GM21515 (cell line): ENCODE measurements around the gene UTP11.
"Not testable (repeated sequence)": the region's sequence is repeated elsewhere in the genome, so short reads cannot be mapped to it uniquely, and the experiment has no call there.

Experiments used
- ATAC-seq: cut with Tn5 transposase; IDR thresholded peaks from one replicate; pipeline ENCODE4 v1.9.1; 2021; ENCODE audit not compliant: unreplicated experiment

UTP11 gene

DNA sequence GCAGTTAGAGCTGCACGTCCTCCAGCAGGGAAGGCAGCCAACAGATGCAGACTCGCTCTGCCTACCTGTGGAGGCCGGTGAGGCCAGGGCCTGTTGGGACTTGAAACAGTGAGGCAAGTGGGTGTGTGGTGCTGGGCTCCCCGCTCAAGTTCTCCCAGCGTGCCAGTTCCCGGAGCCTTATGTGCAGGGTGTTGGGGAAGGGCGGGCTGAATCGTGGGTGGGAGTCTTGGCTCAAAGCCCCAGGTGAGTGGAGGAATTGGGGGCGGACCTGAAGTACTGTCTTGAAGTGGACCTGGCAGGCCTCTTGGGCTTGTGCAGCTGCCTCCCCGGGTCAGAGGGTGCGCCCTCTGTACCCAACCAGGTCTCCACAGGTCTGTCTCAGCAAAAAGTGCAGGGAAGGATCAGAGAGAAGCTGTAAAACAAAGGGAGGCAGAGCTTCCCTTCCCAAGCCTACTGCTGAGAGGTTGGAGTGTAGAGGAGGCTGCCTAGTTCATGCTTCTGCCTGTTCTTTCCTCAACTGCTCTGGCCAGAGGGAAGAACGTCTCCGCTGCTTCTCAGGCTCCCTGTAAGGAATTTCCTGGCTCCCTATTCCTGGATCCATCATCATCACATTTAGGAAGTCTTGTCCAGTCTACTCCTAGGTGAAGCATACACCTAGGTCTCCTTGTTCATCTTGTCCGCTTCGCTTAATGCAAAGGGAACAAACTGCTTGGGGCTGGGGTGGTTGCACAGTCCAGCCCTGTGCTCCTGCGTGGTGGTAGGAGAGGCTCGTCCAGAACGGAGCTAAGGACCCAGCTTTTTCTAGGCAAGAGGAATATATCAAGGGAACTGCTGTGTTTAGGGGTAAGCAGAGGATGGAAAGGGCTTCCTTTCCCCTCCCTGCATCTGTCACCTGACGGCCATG lies 14.9 kb downstream of the UTP11 start:
- no peak for ATAC-seq

DNA sequence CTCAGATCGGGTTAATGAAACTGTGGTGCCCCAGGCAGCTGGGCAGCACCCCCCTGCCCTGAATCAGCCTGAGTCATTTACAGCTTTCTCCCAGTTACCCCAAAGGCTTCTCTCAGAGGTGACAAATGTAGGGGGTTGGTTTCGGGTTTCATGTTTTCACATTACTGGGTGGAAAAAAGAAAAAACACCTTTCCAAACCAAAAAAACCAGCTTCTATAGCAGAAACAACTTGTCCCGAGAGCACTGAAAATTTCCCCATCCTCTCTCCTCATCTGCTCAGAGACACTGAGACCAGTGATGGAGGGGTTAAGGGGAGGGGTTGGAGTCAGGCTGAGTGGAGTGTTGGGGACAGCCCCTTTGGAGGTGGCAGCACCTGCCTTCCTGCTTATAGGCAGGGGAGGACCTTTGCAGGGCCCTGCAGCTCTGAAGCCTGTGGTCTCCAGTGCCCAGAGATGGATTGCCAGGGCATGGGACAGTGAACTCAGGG lies 15.6 kb downstream of the UTP11 start:
- ATAC-seq = peak; percentile 63

DNA sequence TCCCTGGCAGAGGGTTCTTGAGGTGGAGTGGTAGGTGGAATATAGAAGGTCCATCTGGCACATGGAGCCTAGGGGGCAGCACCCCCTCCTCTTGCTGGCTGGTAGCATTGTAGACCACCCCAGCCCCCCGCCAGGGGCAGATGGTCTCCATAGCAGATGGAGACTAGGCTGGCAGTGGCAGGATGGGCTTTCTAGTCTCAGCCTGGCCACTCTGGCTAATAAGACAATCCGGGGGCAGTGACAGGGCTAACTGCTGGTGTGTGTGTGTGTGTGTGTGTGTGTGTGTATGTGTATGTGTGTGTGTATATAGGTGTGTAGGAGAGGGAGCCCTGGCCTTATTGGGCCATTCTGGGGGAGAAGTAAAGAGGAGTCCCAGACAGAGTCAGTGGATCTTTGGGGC lies 16.1 kb downstream of the UTP11 start:
- ATAC-seq = no peak

DNA sequence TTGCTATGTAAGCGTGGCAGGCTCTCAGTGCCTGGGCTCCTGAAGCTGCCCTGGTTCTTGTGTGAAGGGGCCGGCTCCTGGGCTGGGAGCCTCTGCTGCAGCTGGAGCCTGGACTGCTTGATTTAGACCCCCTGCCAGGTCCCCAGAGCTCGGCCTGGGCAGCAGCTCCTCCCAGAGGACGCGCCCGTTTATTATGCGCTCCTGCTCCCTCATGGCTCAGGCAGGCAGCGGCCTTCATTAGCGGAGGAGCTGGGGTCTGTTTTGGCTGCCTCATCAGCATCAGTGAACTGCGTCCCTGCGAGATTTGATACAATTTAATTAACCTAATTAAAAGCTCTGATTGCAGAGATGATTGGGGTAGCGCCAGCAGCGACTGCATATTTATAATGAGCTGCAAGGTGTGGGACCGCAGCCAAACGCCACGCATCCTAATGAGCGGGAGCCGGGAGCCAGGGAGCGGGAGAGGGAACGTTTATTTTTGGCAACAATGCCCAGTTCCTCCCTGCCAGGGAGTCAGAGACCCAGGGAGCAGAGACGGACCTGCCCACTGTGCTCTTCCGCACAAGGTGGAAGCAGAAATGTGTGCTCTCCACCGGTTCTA lies 16.6 kb downstream of the UTP11 start:
- no peak for ATAC-seq

DNA sequence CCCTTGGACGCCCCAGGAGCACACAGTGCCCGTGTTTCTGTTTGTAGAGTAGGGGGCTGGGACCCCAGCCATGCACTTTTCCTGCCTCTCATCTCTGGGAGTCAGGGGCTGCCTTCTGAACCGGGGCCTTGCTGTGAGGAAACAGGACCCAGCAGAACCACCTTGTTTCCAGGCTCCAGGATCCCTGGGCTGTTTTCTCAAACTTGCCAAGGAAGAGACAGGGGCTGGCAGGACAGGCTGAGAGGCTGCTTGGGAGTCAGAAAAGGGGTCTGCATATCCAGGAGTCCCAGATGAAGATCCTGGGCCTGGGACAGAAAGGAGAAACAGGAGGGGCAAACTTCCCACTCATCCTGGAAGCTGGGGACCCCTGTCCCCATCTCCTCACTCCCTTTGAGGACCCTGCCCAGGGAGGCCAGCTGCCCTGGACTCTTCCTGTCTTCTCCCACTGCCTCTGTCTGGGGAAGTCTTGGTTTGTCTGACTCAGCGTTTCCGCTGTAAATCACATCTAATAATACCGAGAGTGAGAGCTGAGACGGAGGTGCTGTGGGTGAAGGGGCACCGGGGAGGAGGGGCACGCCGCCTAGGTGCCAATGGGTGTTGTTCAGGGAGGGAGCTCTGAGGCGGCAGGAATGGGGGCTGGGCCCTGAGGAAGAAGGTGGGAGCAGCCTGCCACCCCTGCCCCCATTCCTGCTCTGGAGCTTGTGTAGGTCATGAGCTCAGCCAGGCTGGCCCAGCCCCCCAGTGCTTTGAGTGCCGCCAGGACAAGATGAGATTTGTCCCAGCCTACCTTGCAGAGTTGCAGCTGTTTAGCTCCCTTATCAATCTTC lies 17.4 kb downstream of the UTP11 start:
- no peak for ATAC-seq

DNA sequence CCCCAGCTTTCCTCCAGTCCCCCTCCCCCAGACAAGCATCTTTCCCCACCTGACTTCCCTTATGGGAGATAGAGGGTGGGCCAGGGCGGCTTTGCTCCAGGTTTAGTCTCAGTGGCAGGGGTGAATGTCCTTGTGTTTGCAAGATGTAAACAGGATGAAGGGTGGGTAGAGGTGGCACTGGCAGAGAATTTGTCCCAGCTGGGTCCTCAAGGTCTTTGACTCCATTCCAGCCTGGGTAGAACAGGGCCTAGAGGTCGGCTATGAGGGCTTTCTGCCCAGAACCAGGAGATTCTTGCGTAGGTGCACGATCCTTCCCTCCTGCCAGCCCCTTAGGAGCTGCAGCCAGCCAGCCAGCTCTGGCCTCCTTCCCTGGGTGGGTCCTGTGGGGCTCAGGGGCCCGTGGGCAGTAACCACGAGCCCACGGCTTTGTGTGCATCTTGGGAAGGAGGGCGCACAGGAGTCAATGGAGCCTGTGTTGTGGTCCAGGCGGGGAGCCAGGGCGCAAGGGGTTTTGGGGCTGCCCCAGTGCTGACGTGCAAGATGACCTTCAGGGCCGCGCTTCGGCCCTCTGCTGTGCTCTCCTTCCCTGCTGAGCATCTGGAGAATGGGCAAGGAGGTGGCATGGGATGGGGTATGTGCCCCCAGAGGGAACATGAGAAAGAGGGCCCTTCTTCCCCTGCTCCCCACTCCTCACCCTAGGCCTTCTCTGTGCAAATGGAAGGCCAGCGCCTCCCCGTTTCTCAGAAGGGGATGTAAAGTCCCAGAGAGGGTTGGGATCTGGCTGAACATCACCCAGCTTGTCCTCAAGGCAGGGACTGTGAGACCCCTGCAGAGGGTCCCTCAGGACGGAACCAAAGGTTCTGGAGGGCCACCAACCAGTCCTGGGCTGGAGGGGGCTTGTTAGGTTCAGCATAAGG lies 18.3 kb downstream of the UTP11 start:
- ATAC-seq = no peak

DNA sequence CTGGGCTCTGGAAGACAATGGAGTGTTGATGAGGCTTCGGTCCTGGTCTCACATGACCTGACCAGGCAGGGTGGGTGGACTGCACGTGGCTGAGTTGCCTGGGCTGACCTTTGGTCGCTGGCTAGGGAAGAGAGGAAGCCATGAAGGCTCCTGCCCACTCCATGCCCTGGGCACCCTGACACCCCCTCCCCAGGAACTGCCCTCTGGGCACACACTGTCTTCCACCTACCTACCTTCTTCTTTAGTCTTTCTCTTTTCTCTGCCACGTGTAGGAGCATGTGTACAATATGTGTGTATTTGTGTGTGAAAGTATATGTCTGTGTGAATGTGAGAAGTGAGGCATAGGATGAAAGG lies 19.0 kb downstream of the UTP11 start:
- ATAC-seq = no peak

DNA sequence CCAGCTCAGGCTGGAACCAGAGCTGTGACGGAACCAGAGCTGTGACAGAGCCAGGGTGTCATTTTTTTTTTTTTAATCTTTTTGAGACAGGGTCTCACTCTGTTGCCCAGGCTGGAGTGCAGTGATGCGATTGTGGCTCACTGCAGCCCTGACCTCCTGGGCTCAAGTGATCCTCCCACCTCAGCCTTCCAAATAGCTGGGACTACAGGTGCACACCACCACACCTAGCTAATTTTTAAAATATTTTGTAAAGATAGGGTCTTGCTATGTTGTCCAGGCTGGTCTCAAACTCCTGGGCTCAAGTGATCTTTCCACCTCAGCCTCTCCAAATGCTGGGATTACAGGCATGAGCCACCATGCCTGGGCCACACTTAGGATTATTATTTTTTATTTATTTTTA lies 20.5 kb downstream of the UTP11 start:
- ATAC-seq = not testable (repeated sequence)

DNA sequence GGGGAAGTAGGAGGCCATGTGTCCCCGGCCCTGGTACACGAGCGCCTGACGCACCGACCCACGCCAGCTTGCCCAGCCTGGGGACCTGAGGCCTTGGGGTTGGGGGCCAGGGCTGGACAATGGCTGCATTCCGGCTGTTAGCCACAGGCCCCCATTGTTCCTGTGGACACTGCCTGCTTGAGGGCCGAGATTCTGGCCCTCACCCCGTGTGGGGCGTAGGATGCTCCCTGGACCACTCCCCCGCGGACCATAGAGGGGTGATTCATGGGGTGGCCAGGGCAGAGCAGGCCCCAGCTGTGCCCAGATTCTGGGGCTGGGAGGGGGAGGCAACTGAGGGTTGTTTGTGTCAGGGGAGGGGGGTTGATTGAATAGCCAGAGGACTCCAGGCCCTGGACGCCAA lies 22.3 kb downstream of the UTP11 start:
- ATAC-seq = no peak

DNA sequence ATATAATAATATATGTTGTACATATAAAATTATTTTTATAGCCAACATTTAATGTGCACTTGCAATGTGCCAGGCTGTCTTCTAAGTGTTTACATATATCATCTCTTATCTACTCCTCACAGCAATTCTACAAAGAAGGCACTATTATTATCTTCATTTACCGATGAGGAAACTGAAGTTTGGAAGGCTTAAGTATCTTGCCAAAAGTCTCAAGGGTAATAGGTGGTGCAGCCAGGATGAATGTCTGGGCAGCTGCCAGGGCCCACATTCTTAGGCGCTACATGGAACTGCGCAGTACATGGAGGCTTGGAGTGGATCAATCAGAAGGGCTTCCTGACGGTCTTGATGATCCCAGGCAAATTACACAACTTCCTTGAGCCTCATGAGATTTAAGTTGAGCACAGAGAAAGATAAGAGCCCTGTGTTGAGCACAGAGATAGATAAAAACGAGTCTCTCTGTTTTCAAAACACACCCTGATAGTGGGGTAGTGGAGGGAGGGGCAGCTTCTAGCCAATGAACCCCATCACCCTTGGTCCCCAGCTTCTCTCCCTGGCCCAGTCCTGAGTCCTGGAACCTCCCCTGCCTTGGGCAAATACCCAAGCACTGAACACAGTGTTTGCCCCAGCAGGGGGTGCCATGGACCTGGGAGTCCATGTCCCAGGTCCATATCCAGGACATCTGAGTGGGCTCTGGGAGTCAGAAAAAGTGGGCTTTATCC lies 24.8 kb downstream of the UTP11 start:
- no peak for ATAC-seq

DNA sequence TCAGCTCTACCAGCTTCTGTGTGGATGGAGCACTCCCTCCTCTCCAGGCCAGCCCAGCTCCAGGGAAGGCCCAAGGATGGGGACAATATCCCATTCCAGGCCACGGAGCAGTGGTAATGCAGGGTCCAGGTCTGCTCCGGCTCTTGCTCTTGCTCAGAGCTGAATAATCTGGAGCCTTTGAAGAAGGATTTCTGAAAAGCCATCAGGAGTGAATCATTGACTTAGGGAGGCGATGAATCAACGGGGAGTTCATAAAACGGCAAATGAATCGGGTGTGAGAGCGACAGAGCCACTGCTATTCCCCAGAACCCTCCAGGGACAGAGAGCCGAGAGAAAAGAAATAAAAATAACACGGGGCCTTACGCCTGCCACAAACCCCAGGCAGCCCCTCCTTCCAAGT lies 26.3 kb downstream of the UTP11 start:
- no peak for ATAC-seq

DNA sequence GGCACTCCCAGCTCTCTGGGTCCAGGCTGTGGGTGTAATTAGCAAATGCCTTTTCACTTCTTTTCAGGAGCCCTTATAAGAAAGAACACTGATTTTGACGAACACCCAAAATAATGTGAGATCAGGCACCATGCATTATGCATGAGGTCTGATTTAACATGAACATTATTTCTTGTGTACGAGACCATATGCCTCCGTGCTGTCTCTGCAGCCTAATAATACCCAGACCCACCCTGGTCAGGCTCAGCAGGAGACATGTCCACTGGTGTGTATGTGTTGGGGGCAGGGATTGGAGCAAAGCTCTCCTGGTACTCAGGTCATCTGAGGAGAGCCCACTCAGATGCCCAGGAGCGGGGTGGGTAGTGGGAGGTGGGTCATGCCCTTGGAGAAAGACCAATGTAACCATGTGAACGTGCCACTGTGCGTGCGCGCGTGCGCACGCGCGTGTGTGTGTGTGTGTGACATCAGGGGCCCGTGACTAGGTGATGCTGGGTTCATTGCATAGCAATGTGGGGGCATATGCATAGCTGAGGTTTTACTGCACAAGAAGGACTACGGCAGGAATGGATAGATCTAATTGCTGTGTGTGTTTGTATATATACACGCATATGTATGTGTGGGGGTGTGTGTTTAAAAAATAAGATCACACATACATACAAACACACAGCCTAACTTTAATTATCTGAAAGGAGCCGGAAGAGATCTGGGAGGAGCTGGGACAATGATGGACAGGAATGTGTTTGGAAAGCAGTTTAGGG lies 27.0 kb downstream of the UTP11 start:
- ATAC-seq = no peak

DNA sequence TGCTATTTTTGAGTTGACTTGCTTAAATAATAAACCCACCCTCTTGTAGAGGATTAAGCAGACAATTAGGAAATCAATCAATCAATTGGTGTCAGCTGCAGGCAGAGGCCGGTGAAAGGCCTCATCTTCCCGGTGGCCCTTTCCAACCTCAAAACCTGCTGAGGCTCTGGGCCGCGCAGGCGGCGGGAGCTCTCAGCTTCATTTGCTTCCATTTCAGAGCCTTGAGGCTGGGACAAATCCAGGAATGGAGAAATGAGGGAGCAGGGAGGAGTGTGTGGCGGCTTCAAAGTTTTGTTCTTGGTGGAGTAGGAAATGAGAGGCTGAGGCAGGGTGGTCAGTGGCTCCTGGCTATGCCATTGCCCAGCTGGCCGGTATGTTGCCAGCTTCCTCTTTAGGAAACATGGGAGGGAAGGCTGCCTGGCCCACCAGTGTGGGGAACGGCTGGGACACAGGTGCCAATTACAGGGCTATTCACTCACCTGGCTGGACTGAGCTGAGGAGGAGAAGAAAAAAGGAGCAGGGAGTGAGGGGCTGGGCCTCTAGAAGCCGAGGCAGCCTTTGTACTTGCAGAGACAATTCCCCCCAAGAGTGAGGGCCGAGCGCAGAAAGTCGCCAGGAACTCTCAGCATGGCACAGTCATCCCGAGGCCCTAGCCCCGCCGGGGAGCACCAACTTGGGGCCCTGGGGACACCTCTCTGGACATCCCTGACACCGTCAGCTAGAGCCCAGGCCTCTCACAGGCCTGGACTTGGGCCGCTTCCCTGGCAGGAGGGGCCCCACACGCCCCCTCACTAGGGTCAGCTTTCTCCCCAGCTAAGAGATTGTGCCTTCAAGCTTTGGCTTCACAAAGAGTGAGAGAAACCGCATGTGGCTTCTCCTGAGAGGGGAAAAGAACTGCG lies 29.7 kb downstream of the UTP11 start:
- no peak for ATAC-seq

DNA sequence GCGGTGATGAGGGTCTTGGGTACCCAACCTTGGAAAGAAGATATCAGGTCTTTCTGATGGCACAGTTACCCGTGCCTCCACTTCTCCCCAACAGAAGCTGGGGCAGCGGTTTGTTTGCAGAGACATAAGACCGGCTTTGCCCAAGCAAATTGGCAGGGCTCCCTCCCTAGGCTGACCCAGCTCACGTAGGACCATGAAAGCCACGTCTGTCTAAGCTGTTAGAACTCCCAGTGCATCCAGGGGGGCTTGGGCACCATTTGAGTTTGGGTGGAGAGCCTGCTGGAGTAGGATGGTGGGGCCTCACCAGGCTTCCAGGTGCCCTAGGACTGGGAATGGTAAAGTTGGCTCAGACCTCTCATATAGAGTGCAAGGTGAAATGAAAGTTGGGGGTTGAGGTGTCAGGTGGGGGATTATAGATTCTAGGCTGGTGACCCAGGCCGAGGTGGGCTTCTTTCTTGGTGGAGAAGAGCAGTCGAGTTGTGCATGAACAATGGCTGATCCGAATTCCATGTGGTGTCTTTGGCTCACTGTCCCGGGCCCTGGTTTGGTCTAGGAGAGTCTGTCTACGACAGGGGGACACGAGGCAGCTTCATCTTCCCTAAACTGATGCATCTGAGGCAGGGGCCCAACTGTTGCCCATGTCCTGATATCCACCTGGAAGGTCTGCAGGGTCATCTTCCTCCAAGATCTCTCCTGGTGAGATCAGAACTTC lies 30.7 kb downstream of the UTP11 start:
- ATAC-seq = no peak

DNA sequence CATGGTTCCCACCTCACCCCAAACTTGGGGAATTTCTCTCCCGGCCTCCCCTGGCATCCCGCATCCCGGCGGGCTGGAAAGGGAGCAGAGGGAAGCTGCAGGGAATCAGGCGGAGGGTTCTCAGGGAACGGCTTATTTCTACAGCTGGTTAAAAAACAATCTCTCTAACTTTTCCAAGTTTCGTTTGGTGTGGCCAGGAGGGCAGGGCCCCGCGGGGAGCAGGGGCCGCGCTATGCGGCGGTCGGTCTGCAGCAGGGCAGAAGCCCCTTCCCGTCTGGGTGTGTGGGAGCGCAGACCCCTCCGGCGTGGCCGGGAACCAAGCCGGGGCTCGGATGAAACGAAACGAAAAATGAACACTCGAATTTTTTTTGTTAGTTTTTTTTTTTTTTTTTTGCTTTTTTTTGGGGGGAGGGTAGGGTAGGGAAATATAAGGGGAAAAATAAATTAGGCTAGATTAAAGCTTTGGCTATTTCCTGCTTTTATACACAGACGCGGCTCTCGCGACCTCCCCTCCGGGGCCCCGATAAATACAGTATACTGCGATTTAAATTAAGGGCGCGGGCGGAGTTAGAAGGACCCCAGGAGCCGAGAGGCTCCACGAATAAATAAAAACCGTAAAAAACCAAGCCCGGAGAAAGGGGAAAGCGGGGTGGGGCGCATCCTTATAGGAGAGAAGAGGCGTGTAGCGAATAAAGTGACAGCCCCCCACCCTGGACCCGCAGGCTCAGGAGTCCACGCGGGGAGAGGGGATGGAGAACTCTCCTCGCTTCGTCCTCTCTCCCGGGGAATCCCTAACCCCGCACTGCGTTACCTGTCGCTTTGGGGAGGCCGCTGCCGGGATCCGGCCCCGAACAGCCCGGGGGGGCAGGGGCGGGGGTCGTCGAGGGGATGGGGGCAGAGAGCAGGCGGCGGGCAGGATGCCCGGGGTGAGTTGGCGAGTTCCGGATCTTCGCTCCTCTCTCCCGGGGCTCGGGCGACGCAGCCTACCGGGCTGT lies 32.0 kb downstream of the UTP11 start:
- ATAC-seq = no peak
